Upper lobe of left lung (tissue), 6 donors: ENCODE results near the gene RASA3. TPM values are rescaled to one million over a fixed set of nuclear protein-coding genes. Genes with fewer than 3 reads are reported as not detected.

ENCODE experiments used
- ATAC-seq, 2 donors: fragments of 200-7000 bp; cut with Tn5 transposase; one replicate each; pipeline ENCODE4 v1.9.1; 2022; ENCODE audit warnings: mild to moderate bottlenecking in 2 of 2, moderate library complexity in 2 of 2; ENCODE audit not compliant: low FRiP score in 2 of 2
- DNase-seq, 2 donors: peaks; one replicate each; pipeline ENCODE4 v3.0.0-alpha.2; 2019 to 2020
- H3K27ac ChIP-seq, 4 donors: fragments of 200-600 bp; sonication (generic); one replicate each; pipeline ENCODE4 v1.5.1; 2016 to 2019
- H3K27me3 ChIP-seq, 4 donors: fragments of 200-600 bp; sonication (generic); one replicate each; pipeline ENCODE4 v1.5.1; 2017 to 2019
- H3K36me3 ChIP-seq, 4 donors: fragments of 200-600 bp; sonication (generic); one replicate each; pipeline ENCODE4 v1.5.1; 2016 to 2019
- H3K4me1 ChIP-seq, 4 donors: fragments of 200-600 bp; sonication (generic); one replicate each; pipeline ENCODE4 v1.5.1; 2018 to 2019
- H3K4me3 ChIP-seq, 4 donors: fragments of 200-600 bp; sonication (generic); one replicate each; pipeline ENCODE4 v1.5.1; 2017 to 2019; ENCODE audit warnings: mild to moderate bottlenecking in 2 of 4, moderate library complexity in 1 of 4
- H3K9me3 ChIP-seq, 4 donors: fragments of 200-600 bp; sonication (generic); one replicate each; pipeline ENCODE4 v1.5.1; 2018 to 2019
- EP300 ChIP-seq, 4 donors: sonication (generic); formaldehyde crosslinking; IDR thresholded peaks; one replicate each; pipeline ENCODE4 v1.5.1; 2017; ENCODE audit warnings: antibody characterized with exemption in 4 of 4, control low read depth in 2 of 4
- POLR2A ChIP-seq, 4 donors: fragments of 450-650 bp; IDR thresholded peaks; one replicate each; pipeline ENCODE4 v1.5.1; 2016 to 2017; ENCODE audit warnings: antibody characterized with exemption in 4 of 4, mild to moderate bottlenecking in 2 of 4
- POLR2AphosphoS5 ChIP-seq, 2 donors: sonication (generic); formaldehyde crosslinking; IDR thresholded peaks; one replicate each; pipeline ENCODE4 v1.5.1; 2017; ENCODE audit warnings: antibody characterized with exemption in 2 of 2
- WGBS, 2 donors: methylation state at CpG; one replicate each; pipeline ENCODE4 v1.1.5; 2017 to 2018; 5-methylcytosine and 5-hydroxymethylcytosine counted together
- total RNA-seq, 6 donors: library from RNA; depleted of rRNA in 4 of 6; stranded (reverse); fragments of >200 nt in 4 of 6; gene quantifications; one replicate each; pipeline versions ENCODE4 v1.1.0 to v1.2.1, GENCODE V29; 2016 to 2021
- TF ChIP-seq, protein P1 (sequence below), 6 experiments: fragments of 450-650 bp in 4 of 6; fragments of 200-600 bp in 2 of 6; sonication (generic) in 2 of 6; IDR thresholded peaks; one replicate each; pipeline ENCODE4 v1.5.1; 2016 to 2019; ENCODE audit warnings: antibody characterized with exemption in 6 of 6
- donor health status: DM: no; HTN: no; CAD: no; lungs with moderate emphysema.
- donor health status: DM: no; HTN: yes; CAD: no; lungs with severe emphysema.

Gene RASA3
- total RNA-seq, 6 donors from 2014 or later: 11.4 to 52.4 (median 18.4) TPM

DNA sequence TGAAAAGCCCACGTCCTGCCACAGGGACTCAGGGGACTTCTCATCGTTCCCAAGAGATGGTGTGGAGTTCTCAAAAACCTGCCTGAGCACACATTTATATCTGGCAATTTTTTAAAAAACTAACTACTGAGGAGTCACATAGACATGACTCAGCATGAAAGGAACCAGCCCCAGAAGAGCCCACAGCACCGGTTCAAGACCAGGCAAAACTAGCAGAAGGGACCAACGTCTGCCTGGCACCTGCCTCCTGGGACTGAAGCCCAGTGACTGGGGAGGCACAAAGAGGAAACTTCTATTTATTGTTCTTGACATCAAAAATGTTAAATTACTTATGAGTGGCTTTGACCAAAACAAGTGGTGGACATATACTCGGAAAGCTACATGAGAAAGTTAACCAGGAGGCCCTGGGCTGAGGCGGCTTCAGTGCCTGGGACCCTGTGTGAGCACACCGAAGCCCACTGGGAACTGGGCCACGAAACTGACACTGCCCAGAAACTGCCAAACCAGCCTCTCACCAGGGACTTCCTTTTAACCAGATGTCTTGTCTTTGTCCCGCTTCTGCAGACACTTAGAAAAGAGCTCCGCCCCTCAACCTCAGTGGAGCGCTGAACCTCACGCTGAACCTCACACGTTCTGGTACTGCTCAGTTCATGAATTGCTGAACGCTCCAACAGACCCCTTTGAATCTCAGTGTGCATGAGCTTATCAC is 184.2 kb downstream of the RASA3 start:
- no peaks in the 10 kb centered on the region for H3K36me3 ChIP-seq
- H3K27me3 ChIP-seq: no peaks in the 10 kb centered on the region
- H3K4me3 ChIP-seq: no peak overlapping the region
- peaks cover 9 to 19% (median 11%) of the 10 kb centered on the region in 4 donors for H3K4me1 ChIP-seq
- DNase-seq (no peak), ATAC-seq (no peak)
- no peak overlapping the region for H3K27ac ChIP-seq
- TF ChIP-seq, protein P1, sequence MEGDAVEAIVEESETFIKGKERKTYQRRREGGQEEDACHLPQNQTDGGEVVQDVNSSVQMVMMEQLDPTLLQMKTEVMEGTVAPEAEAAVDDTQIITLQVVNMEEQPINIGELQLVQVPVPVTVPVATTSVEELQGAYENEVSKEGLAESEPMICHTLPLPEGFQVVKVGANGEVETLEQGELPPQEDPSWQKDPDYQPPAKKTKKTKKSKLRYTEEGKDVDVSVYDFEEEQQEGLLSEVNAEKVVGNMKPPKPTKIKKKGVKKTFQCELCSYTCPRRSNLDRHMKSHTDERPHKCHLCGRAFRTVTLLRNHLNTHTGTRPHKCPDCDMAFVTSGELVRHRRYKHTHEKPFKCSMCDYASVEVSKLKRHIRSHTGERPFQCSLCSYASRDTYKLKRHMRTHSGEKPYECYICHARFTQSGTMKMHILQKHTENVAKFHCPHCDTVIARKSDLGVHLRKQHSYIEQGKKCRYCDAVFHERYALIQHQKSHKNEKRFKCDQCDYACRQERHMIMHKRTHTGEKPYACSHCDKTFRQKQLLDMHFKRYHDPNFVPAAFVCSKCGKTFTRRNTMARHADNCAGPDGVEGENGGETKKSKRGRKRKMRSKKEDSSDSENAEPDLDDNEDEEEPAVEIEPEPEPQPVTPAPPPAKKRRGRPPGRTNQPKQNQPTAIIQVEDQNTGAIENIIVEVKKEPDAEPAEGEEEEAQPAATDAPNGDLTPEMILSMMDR (IDR thresholded peaks at IDR 0.05): no peak
- no peak for TF ChIP-seq EP300 (IDR thresholded peaks at IDR 0.05)
- no peak for TF ChIP-seq POLR2A (IDR thresholded peaks at IDR 0.05)
- no peak for TF ChIP-seq POLR2AphosphoS5 (IDR thresholded peaks at IDR 0.05)
- no peaks in the 10 kb centered on the region for H3K9me3 ChIP-seq
- WGBS, 2 donors: 67 to 73% methylated on average over 9 to 14 of the region's 14 CpGs

DNA sequence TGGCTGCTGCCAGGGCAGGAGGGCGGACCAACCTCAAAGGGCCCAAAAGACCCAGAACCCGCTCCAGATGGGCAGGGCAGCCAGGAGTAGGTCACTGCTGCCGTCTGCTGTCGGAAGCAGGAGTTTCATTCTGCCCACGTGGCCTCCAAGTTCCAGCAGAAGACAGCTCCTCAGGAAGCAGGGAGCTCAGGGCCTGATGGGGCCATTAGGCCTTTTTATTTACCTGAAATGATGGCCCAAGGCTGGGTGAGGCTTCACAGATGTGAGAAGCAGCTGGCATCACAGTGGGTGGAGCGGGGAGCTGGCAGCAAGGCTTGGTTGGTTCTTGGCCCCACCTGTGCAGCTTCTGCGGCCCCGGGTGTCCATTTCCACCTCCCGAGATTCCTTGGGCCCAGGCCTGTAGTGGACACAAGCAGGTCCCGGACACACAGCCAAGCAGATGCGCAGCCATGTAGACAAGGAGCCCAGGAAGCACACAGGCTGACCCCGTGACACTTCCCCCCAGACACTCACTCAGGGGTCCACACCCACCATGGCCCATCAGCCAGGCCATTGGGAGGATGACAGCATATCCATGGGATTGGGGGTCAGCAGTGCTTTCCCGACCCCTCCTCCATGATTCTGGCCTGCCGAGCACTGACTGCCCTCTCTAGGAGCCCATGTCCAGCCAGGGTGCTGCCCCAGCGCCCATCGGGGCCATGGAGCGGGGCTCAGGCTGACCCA is 185.0 kb downstream of the RASA3 start:
- Histone ChIP-seq H3K9me3 (no peaks in the 10 kb centered on the region), H3K27ac (no peak overlapping the region), H3K36me3 (no peaks in the 10 kb centered on the region), H3K4me1 (peaks cover 9 to 19% (median 11%) of the 10 kb centered on the region in 4 donors), H3K27me3 (no peaks in the 10 kb centered on the region), H3K4me3 (no peak overlapping the region)
- DNase-seq (peak in 1 of 2 donors; percentile 50), ATAC-seq (peak in 1 of 2 donors; percentile 60)
- WGBS, 2 donors: 77 to 80% methylated on average over 2 to 17 of the region's 17 CpGs
- TF ChIP-seq, protein P1 (IDR thresholded peaks at IDR 0.05): peak in 5 of 6 experiments; percentile 27 to 55 (median 51)
- TF ChIP-seq POLR2A (IDR thresholded peaks at IDR 0.05) (no peak), EP300 (IDR thresholded peaks at IDR 0.05) (no peak), POLR2AphosphoS5 (IDR thresholded peaks at IDR 0.05) (no peak)

DNA sequence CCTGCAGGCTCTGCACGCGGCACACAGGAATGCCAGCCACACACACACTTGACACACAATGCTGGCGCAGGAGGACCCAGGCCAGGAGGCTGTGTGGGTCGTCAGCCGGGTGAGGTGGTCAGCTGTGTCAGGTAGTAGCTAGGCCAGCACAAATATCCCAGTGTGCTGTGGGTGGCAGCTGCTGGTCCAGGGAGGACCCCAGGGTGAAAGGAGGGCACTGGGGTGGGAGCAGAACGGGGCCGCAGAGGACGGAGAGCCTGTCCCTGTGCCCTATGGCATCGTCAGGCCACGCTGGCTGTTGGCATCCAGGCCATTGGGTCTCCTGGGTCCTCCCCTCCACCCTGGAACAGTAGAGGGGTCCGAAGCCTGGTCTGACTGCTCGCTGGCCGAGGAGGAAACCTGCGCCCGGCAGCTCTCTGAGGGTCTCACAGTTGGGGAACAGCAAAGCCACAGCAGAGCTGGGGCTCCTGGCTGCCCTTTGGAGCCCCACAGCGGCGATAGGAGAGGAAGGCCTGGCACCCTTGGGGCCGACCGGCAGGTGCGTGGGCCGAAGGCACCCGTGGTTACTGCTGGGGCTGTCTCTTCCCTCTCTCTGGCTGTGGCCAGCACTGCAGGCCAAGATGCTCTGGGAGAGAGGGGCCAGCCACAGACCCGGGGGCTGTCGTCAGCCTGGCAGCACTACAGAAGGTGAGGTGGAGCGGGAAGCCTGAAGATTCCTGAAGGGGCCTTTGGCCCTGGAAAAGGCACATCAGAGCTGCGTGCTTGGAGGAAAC is 185.8 kb downstream of the RASA3 start:
- ATAC-seq: no peak

DNA sequence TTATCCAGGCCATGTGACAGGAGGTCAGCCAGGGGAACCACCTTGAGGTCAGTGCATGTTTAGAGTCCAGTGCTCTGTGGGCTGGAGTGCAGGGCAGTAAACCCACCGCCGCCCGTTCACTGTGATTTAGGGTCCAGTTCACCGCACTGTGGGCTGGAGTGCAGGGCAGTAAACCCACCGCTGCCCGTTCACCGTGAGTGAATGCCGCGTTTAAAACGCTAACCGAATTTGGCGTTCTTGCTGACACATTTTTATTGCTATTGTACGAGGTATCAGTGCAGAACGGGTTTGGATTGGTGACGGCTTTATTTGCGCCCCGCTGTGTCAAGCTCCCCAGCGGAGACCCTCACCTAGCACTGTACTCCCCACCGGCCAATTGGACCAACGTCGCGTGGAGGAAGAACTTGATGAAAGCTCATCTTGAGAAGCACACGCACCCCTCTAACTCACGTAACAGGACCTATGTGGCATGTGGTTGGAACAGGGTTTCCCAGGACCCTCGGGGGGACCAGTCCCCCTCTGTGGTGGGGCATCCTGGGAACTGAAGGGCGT is 186.5 kb downstream of the RASA3 start:
- Histone ChIP-seq H3K36me3 (no peaks in the 10 kb centered on the region), H3K27ac (no peak overlapping the region), H3K9me3 (no peaks in the 10 kb centered on the region), H3K4me3 (no peak overlapping the region), H3K27me3 (no peaks in the 10 kb centered on the region), H3K4me1 (peaks cover 1 to 10% (median 3%) of the 10 kb centered on the region in 4 donors)
- no peak for DNase-seq
- no peak for TF ChIP-seq POLR2A (IDR thresholded peaks at IDR 0.05)
- no peak for TF ChIP-seq EP300 (IDR thresholded peaks at IDR 0.05)
- no peak for TF ChIP-seq POLR2AphosphoS5 (IDR thresholded peaks at IDR 0.05)
- TF ChIP-seq, protein P1 (IDR thresholded peaks at IDR 0.05): no peak
- ATAC-seq: no peak
- 89 to 93% methylated on average over 24 to 26 of the region's 26 CpGs for WGBS, 2 donors

More for the DNA sequence above, 185.8 kb downstream of the RASA3 start:
- WGBS, 2 donors: 88 to 91% methylated on average over 8 to 23 of the region's 26 CpGs
- Histone ChIP-seq H3K27ac (no peak overlapping the region), H3K9me3 (no peaks in the 10 kb centered on the region), H3K27me3 (no peaks in the 10 kb centered on the region), H3K36me3 (no peaks in the 10 kb centered on the region), H3K4me3 (no peak overlapping the region), H3K4me1 (peaks cover 8 to 17% (median 10%) of the 10 kb centered on the region in 4 donors)
- DNase-seq: peak in 1 of 2 donors; percentile 69
- no peak for TF ChIP-seq POLR2AphosphoS5 (IDR thresholded peaks at IDR 0.05)
- TF ChIP-seq, protein P1 (IDR thresholded peaks at IDR 0.05): no peak
- no peak for TF ChIP-seq POLR2A (IDR thresholded peaks at IDR 0.05)
- TF ChIP-seq EP300 (IDR thresholded peaks at IDR 0.05): no peak
